NCI-H2171 (cell line): ENCODE results near the gene LDHB.
"Not testable (repeated sequence)": the region's sequence is repeated elsewhere in the genome, so short reads cannot be mapped to it uniquely, and the experiment has no call there.

Source experiments
- DNase-seq: peaks from one replicate; lab custom pipeline; 2025; lab: John Stamatoyannopoulos, UW

LDHB gene

DNA sequence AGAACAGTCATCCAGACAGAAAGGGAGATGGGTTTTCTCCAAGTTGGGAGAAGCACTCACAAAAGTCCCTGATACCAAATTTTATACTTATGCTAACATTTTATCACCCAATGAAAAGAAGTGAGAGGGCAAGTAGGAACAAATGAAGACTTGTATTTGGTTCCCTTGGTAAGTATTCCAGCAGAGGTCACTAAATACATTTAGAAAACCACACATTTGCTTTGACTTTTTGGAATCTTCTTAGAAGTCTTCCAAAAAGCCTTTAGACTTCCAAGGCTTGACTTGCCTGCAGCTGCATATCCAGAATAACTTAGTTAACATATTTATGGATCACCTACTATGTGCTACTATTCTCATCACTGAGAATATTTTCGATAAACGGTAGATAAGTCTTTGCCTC lies 49.9 kb downstream of the LDHB start:
- DNase-seq, result no peak

DNA sequence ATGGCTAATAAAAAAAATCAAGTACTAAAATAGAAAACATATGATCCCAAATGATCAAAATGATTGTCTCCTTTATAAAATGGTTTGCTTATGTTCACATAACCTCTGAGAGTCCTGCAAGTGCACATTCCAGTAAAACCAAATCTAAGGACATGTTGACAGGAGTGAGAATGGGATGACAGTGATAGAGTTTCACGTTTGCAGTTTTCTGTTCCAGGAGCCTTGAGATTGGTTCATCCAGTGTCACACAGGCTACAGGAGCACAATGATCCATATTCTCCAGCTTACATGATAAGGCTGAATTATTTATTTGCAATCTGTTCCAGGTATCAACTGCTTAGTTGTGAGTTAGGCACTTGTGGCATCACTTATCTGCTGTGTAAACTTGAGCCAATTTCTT lies 51.5 kb downstream of the LDHB start:
- DNase-seq, result no peak

GRCh38 chr12:21604245-21605101 lies 53.2 kb downstream of the LDHB start, which contains the start of gene GYS2:
Gene GYS2 (minus strand): TSS chr12:21604847. CDS start chr12:21604592, 255 bp downstream.
- DNase-seq, result no peak

GRCh38 chr12:21602774-21603173 lies 54.9 kb downstream of the LDHB start:
- no peak for DNase-seq

DNA sequence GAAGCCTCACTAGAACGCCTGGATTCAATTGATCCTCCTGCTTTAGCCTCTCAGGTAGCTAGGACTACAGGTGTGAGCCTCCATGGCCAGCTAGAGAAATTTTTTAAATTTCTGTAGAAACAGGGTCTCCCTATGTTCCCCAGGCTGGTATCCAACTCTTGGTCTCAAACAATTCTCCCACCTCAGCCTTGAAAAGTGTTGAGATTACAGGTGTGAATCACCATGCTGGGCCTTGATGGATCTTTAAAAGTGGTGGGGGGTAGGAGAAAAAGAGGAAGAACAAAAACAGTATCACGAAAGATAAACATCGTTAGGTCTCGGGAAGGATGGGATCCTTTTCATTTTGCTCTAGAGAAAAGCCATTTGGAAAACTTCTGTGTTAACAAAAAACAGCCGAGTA lies 57.4 kb downstream of the LDHB start:
- DNase-seq, result no peak

GRCh38 chr12:21599143-21599999 lies 58.3 kb downstream of the LDHB start:
- no peak for DNase-seq

GRCh38 chr12:21598651-21599050 lies 59.0 kb downstream of the LDHB start:
- no peak for DNase-seq

DNA sequence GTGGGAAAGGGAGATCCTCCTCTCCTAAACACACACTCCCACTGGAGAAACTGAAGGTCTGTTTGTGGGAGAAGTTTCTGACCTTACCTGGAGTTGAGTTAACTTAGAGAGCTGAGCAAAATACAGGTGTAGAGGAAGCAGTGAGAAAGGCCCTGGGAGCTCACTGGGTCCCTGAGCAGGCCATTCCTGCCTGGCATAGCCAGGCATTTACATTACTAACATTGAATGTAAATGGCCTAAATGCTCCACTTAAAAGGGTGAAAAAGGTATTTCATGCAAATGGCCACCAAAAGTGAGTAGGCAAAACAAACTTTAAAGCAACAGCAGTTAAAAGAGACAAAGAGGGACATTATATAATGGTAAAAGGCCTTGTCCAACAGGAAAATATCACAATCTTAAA lies 62.3 kb downstream of the LDHB start:
- DNase-seq, result not testable (repeated sequence)

DNA sequence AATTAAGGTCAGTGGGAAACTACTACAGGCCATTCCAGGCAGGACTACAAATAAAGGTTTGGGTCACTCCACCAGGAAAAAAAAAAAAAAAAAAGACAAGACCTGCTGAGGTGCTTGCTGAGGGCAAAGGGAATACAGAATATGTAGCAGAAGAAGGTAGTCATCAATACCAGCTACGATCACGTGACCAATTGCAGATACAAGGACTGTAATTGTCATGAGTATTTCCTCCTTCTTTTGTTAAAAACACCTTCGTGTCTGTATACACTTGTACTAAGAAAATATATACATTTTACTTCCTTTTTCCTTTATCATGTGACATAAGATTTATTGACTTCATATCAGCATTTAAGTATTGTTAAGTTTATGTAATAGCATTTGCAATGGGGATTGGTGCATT lies 72.2 kb downstream of the LDHB start:
- no peak for DNase-seq
